ENCODE data around the gene NDUFA11. TPM values are rescaled to one million over a fixed set of nuclear protein-coding genes. Genes with fewer than 3 reads are reported as not detected.

Gene NDUFA11
- total and polyA plus RNA-seq, 2 of the 13 experiments (the other 11 are each of a cell fraction or from before 2014, with no cell fraction given): 286 to 378 TPM

DNA sequence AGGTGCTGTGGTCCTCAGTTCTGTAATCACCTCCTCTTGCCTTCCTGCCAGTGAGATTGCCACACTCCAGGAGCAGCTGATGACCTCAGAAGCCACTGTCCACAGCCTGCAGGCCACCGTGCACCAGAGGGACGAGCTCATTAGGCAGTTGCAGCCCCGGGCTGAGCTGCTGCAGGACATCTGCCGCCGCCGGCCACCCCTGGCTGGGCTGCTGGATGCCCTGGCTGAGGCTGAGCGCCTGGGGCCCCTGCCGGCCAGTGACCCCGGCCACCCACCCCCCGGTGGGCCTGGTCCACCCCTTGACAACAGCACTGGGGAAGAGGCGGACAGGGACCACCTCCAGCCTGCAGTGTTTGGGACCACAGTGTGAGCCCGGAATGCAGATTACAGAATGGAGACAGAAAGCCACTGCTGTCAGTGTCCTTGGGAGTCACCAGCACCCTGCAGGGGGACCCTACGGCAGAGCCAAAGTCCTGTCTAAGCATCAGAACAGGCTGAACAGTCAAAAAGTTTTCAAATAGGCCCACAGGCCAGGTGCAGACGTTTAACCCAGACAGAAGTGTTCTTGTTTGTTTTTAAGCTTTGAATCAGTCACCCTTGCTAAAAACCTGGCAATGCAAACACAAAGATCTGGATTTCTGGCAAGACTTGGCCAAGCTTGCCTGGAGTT, 5.3 kb upstream of the NDUFA11 start (continued):
- TF ChIP-seq NFIC (IDR thresholded peaks at IDR 0.05; ENCODE audit: low read length) (no peak), ZFP62 (CRISPR knock-in tag; IDR thresholded peaks at IDR 0.05) (no peak), KLF11 (CRISPR knock-in tag; IDR thresholded peaks at IDR 0.05) (no peak), ZNF441 (CRISPR knock-in tag; IDR thresholded peaks at IDR 0.05; ENCODE audit: borderline replicate concordance) (no peak), PAX8 (CRISPR knock-in tag; IDR thresholded peaks at IDR 0.05; ENCODE audit: borderline replicate concordance) (no peak), HDAC6 (IDR thresholded peaks at IDR 0.05; ENCODE audit: low read depth, low read length) (no peak), ZSCAN20 (CRISPR knock-in tag; IDR thresholded peaks at IDR 0.05; ENCODE audit: borderline replicate concordance) (no peak), RELA (CRISPR knock-in tag; IDR thresholded peaks at IDR 0.05) (no peak), LCORL (IDR thresholded peaks at IDR 0.05) (no peak), LCORL (CRISPR knock-in tag; IDR thresholded peaks at IDR 0.05) (peak; percentile 90; the same call in 1 of the 2 replicates), MLLT10 (CRISPR knock-in tag; IDR thresholded peaks at IDR 0.05) (no peak), CCAR2 (optimal IDR thresholded peaks at IDR 0.05; ENCODE audit: low read depth, low read length) (no peak), RXRA (CRISPR knock-in tag; IDR thresholded peaks at IDR 0.05) (peak; percentile 40; the same call in 1 of the 2 replicates), SNAPC2 (CRISPR knock-in tag; IDR thresholded peaks at IDR 0.05) (no peak), TEAD3 (CRISPR knock-in tag; optimal IDR thresholded peaks at IDR 0.05; ENCODE audit: borderline replicate concordance) (peak; percentile 95), ZNF749 (CRISPR knock-in tag; IDR thresholded peaks at IDR 0.05; ENCODE audit: borderline replicate concordance) (peak; percentile 10; the same call in 1 of the 2 replicates), FOXP1 (IDR thresholded peaks at IDR 0.05) (no peak), FOXP1 (CRISPR knock-in tag; IDR thresholded peaks at IDR 0.05) (peak; percentile 21; the same call in 1 of the 2 replicates), ZNF709 (CRISPR knock-in tag; IDR thresholded peaks at IDR 0.05) (no peak), POLR2G (IDR thresholded peaks at IDR 0.05; ENCODE audit: low read depth, low read length) (peak; percentile 59), MED1 (CRISPR knock-in tag; IDR thresholded peaks at IDR 0.05) (peak; percentile 68), ZNF329 (CRISPR knock-in tag; IDR thresholded peaks at IDR 0.05; ENCODE audit: low read depth) (no peak), SSRP1 (CRISPR knock-in tag; IDR thresholded peaks at IDR 0.05) (no peak)
- TF ChIP-seq, protein P1, sequence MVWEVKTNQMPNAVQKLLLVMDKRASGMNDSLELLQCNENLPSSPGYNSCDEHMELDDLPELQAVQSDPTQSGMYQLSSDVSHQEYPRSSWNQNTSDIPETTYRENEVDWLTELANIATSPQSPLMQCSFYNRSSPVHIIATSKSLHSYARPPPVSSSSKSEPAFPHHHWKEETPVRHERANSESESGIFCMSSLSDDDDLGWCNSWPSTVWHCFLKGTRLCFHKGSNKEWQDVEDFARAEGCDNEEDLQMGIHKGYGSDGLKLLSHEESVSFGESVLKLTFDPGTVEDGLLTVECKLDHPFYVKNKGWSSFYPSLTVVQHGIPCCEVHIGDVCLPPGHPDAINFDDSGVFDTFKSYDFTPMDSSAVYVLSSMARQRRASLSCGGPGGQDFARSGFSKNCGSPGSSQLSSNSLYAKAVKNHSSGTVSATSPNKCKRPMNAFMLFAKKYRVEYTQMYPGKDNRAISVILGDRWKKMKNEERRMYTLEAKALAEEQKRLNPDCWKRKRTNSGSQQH (CRISPR knock-in tag; IDR thresholded peaks at IDR 0.05; ENCODE audit: low read depth): no peak
- TF ChIP-seq, protein P2, sequence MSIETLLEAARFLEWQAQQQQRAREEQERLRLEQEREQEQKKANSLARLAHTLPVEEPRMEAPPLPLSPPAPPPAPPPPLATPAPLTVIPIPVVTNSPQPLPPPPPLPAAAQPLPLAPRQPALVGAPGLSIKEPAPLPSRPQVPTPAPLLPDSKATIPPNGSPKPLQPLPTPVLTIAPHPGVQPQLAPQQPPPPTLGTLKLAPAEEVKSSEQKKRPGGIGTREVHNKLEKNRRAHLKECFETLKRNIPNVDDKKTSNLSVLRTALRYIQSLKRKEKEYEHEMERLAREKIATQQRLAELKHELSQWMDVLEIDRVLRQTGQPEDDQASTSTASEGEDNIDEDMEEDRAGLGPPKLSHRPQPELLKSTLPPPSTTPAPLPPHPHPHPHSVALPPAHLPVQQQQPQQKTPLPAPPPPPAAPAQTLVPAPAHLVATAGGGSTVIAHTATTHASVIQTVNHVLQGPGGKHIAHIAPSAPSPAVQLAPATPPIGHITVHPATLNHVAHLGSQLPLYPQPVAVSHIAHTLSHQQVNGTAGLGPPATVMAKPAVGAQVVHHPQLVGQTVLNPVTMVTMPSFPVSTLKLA (IDR thresholded peaks at IDR 0.05): no peak
- TF ChIP-seq, protein P3, sequence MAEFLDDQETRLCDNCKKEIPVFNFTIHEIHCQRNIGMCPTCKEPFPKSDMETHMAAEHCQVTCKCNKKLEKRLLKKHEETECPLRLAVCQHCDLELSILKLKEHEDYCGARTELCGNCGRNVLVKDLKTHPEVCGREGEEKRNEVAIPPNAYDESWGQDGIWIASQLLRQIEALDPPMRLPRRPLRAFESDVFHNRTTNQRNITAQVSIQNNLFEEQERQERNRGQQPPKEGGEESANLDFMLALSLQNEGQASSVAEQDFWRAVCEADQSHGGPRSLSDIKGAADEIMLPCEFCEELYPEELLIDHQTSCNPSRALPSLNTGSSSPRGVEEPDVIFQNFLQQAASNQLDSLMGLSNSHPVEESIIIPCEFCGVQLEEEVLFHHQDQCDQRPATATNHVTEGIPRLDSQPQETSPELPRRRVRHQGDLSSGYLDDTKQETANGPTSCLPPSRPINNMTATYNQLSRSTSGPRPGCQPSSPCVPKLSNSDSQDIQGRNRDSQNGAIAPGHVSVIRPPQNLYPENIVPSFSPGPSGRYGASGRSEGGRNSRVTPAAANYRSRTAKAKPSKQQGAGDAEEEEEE (CRISPR knock-in tag; IDR thresholded peaks at IDR 0.05; ENCODE audit: borderline replicate concordance): no peak
